ENCODE results near the gene EPHA3. TPM values are rescaled to one million over a fixed set of nuclear protein-coding genes. Genes with fewer than 3 reads are reported as not detected.

Gene EPHA3
- total RNA-seq, 1 donor: 6.1 TPM

DNA sequence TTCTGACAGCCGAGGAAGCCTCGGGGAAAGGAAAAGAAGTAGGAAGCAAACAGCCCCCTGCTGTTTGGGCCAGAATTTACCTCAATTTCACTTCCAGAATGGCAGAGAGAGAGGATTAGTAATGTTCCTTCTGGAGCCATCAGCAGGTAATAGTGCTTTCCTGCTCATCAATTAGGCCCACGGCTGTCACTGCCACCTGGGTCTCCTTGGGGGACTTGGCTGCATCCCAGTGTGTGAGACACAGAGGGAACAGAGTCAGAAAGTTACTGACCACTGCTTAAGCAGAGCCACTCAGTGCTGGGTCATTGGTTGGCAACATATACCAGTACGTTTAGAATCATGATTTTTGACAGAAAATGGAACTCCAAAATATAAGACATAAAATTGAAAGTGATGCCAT is 397.0 kb downstream of the EPHA3 start:
- no peak for DNase-seq (ENCODE audit: low read depth)
- H3K4me3 ChIP-seq (ENCODE audit: low read depth, low read length): no peak overlapping the region
- TF ChIP-seq CTCF (IDR thresholded peaks at IDR 0.05; ENCODE audit: insufficient read depth, low read length): no peak

GRCh38 chr3:89506462-89507103 is 399.2 kb downstream of the EPHA3 start:
- TF ChIP-seq CTCF (IDR thresholded peaks at IDR 0.05; ENCODE audit: insufficient read depth, low read length): no peak
- no peak for DNase-seq (ENCODE audit: low read depth)

GRCh38 chr3:89521328-89521727 is 413.9 kb downstream of the EPHA3 start:
- peak; percentile 64 for DNase-seq (ENCODE audit: low read depth)
- TF ChIP-seq CTCF (IDR thresholded peaks at IDR 0.05; ENCODE audit: insufficient read depth, low read length): no peak
- H3K4me3 ChIP-seq (ENCODE audit: low read depth, low read length): no peak overlapping the region

More at GRCh38 chr3:89506462-89507103, 399.2 kb downstream of the EPHA3 start:
- no peak overlapping the region for H3K4me3 ChIP-seq (ENCODE audit: low read depth, low read length)

DNA sequence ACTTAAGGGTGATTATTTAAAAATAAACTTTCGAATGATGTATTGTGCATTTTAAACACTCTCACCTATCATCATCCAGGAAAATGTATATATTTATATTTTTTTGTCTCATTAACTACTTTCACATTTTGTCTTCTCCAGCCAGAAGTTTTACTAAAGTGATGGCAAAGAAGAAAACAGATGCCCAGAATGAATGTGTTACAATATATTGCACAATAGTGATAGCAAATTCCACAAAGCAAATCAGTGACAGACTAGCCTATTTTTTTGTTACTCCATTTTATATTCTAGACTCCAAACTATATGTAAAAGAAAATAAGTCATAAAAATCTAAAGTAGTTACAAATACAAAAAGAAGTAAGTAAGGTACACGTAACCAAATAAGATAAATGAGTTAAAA is 414.7 kb downstream of the EPHA3 start:
- TF ChIP-seq CTCF (IDR thresholded peaks at IDR 0.05; ENCODE audit: insufficient read depth, low read length): no peak
- peak; percentile 9 for DNase-seq (ENCODE audit: low read depth)
- H3K4me3 ChIP-seq (ENCODE audit: low read depth, low read length): no peak overlapping the region

DNA sequence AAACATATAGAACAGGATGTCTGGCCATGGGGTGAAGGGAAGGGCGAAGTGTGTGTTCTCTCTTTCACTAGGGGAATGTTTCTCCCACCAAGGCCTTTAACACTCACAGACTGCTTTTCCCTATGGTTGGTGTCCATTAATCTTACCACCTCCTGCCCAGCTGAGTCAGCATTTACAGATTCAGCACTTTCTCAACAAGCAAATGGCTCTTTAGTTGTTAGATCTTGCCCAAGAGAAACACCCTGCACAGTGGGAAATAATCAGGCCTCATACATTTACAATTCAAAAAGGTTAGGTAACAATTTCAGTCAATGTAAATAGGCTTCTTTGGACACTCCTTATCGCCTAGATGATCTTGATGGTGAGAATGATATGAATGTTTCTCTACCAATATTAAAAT is 418.2 kb downstream of the EPHA3 start:
- no peak for DNase-seq (ENCODE audit: low read depth)
- no peak for TF ChIP-seq CTCF (IDR thresholded peaks at IDR 0.05; ENCODE audit: insufficient read depth, low read length)
- no peak overlapping the region for H3K4me3 ChIP-seq (ENCODE audit: low read depth, low read length)

DNA sequence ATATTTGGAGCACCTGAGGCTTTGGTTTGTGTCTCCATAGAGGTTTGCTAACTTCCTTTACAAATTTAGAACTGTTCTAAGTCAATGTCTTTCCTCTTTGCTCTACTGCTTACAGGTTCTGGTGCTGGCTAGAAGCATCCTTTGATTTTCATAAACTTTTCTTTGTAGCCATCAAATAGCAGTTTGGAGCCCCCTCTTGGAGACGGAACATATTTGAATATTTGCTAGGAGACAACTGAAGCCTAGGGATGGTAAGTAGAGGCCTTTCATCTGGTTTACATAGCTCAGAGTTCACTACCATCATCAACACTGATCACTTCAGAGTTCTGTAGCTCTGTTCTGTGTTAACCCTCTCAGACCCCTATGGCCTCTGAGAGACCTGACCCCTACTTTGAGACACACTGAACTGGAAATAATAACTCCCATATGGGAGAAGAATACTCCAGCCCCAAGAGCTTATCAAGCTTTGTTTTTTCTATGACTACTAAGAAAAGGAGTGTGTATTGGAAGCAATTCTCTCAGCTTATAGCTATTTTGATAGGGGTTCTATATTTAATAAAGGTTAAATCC is 420.4 kb downstream of the EPHA3 start:
- TF ChIP-seq CTCF (IDR thresholded peaks at IDR 0.05; ENCODE audit: insufficient read depth, low read length): no peak
- no peak for DNase-seq (ENCODE audit: low read depth)
- H3K4me3 ChIP-seq (ENCODE audit: low read depth, low read length): no peak overlapping the region
